A673 (cell line): ENCODE data around the gene CFAP92.

Source experiments
- EZH2 ChIP-seq: fragments of 200-600 bp; sonication (generic); IDR thresholded peaks from 2 replicates; pipeline ENCODE4 v1.6.1; 2017; ENCODE audit warnings: borderline replicate concordance, low read depth, mild to moderate bottlenecking, mixed read lengths, antibody characterized with exemption, low read length; ENCODE audit not compliant: poor library complexity, severe bottlenecking
- TF ChIP-seq, protein P1 (sequence below): fragments of 300-800, 200-600 bp; sonication (generic); conservative IDR thresholded peaks from 2 replicates; pipeline ENCODE4 v1.5.1; 2017; ENCODE audit warnings: low read depth, mild to moderate bottlenecking, antibody characterized with exemption, low read length, moderate library complexity, mixed read lengths

DNA sequence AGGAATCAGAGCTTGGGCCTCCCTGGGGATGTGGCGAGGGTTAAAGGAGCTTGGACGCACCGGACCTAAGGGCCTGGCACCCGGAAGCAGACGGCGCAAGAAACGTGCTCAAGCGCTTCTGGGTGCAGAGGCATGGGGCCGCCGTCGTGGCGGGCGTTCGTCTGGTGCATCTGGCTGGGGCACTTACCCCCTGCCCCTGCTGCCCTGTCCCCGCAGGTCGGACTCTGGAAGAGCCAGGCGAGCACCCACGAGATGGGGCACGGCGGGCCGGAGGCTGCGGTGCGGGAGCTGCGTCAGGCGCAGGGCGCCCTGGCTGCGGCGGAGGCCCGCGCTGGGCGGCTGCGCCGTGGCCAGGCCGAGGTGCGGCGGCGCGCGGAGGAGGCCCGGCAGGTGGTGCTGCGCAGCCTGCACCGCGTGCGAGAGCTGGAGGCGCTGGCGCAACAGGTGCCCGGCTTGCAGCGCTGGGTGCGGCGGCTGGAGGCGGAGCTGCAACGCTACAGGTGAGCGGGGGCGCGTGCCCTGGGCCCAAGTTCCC, 9.8 kb upstream of the CFAP92 start:
- TF ChIP-seq, protein P1, sequence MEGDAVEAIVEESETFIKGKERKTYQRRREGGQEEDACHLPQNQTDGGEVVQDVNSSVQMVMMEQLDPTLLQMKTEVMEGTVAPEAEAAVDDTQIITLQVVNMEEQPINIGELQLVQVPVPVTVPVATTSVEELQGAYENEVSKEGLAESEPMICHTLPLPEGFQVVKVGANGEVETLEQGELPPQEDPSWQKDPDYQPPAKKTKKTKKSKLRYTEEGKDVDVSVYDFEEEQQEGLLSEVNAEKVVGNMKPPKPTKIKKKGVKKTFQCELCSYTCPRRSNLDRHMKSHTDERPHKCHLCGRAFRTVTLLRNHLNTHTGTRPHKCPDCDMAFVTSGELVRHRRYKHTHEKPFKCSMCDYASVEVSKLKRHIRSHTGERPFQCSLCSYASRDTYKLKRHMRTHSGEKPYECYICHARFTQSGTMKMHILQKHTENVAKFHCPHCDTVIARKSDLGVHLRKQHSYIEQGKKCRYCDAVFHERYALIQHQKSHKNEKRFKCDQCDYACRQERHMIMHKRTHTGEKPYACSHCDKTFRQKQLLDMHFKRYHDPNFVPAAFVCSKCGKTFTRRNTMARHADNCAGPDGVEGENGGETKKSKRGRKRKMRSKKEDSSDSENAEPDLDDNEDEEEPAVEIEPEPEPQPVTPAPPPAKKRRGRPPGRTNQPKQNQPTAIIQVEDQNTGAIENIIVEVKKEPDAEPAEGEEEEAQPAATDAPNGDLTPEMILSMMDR = no peak
- no peak for TF ChIP-seq EZH2
